Suprapubic skin (tissue), 4 donors: ENCODE results near the gene NEK8.

Experiments
- CTCF ChIP-seq, 2 donors: fragments of 200-600 bp in 1 of 2; fragments of 450-650 bp in 1 of 2; sonication (generic) in 1 of 2; IDR thresholded peaks; one replicate each; pipeline ENCODE4 v1.5.1; 2016 to 2019; ENCODE audit warnings: antibody characterized with exemption in 2 of 2, mild to moderate bottlenecking in 1 of 2, moderate library complexity in 1 of 2
- EP300 ChIP-seq: sonication (generic); formaldehyde crosslinking; IDR thresholded peaks from one replicate; pipeline ENCODE4 v1.6.1; 2017; ENCODE audit warnings: antibody characterized with exemption
- POLR2A ChIP-seq, 2 donors: fragments of 450-650 bp; IDR thresholded peaks; one replicate each; pipeline ENCODE4 v1.6.1; 2017; ENCODE audit warnings: antibody characterized with exemption in 2 of 2, mild to moderate bottlenecking in 2 of 2, moderate library complexity in 2 of 2
- POLR2AphosphoS5 ChIP-seq, 3 donors: sonication (generic); formaldehyde crosslinking; IDR thresholded peaks; one replicate each; pipeline ENCODE4 v1.6.1; 2017; ENCODE audit warnings: antibody characterized with exemption in 3 of 3

DNA sequence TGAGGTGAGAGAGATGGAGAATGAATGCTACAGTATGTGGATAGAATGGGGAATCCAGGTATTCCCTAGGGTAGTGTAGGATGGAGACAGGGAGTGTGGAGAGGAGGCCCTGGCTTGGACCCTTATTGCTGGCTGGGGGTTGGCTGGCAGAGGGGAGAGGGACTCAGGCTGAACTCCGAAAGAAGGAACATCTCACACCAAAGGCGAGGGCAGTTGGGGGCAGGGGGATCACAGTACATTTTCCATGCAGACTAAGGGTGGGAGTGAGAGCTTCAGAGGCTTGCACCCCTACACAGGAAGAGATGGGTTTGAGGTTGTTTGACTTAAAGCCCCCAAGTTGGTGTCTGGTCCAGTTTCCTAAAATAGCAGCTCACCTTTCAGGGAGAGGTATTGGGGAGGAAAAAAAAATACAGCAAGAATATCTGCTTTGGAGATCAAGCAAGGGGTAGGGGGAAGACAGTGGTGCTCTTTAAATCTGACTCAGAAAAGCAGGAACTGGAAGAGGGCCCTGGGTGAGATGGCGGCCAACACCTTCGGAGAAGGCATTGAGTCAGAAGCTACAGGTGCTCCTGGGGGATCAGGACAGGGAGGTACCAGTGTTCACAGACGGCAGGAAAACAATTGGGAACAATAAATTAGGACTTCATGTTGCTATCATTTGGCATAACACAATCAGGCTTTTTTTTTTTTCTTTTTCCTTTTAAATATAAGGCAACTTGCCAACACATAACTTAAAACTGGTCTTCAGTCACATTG lies 27.6 kb downstream of the NEK8 start:
- TF ChIP-seq POLR2AphosphoS5 (IDR thresholded peaks at IDR 0.05) = no peak
- no peak for TF ChIP-seq CTCF (IDR thresholded peaks at IDR 0.05)
- no peak for TF ChIP-seq POLR2A (IDR thresholded peaks at IDR 0.05)
- TF ChIP-seq EP300 = no peak
